Stimulated activated CD8-positive, alpha-beta memory T cell treated with anti-CD3 and anti-CD28 coated beads, Interleukin-12 subunit alpha, Interleukin-12 subunit beta, amount 100 ng/mL, for 24 hours (primary cell): Measurements from ENCODE around the gene SLC35D3.
"Not testable (repeated sequence)": the region's sequence is repeated elsewhere in the genome, so short reads cannot be mapped to it uniquely, and the experiment has no call there.

Experiments used
- DNase-seq: peaks from one replicate; pipeline ENCODE4 v3.0.0-alpha.2; 2020; ENCODE audit errors: extremely low read depth

SLC35D3 gene, protein sequence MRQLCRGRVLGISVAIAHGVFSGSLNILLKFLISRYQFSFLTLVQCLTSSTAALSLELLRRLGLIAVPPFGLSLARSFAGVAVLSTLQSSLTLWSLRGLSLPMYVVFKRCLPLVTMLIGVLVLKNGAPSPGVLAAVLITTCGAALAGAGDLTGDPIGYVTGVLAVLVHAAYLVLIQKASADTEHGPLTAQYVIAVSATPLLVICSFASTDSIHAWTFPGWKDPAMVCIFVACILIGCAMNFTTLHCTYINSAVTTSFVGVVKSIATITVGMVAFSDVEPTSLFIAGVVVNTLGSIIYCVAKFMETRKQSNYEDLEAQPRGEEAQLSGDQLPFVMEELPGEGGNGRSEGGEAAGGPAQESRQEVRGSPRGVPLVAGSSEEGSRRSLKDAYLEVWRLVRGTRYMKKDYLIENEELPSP

DNA sequence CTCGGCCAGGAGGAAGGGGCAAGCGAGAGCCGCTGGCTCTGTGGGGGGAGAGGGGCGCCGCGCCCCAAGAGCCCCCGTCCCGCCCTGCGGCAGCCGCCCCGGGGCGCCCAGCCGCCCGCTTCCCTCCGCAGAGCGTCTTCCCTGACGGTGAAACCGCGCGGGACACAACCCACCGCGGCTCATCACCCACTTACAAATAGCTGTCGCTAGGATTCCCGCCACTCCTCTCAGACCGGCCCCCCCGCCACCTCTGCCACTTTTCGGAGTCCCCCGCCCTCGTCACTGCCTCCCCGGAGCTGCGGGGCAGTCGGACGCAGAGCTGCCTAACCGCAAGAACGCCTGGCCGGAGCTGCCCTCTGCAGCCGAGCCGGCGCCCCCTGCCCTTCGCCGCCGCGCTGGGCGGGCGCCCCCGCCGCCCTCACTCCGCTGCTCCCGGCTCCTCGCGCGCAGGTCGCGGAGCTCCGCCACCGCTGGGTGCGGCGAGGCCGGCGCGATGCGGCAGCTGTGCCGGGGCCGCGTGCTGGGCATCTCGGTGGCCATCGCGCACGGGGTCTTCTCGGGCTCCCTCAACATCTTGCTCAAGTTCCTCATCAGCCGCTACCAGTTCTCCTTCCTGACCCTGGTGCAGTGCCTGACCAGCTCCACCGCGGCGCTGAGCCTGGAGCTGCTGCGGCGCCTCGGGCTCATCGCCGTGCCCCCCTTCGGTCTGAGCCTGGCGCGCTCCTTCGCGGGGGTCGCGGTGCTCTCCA lies at the start of gene SLC35D3:
TSS of gene SLC35D3 (plus strand) at position 366 of the 749 bp plus-strand sequence. CDS start at position 494, 128 bp downstream.
- no peak for DNase-seq

DNA sequence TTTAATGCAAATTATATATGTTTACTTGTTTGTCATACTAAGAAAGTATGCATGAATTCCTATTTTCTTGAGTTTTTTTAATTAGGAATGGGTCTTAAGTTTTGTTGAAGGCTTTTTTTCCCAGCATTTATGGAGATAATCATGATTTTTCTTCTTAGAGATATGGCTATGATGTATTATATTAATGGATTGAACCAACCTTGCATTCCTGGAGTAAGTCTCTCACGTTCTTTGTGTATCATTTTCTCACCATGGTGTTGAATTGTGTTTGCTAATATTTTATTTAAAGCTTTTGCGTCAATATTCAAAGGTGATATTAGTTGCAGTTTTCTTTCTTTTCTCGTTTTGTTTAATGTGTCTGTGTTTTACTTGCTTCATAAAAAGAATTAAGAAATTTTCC lies 48.4 kb upstream of the SLC35D3 start:
- DNase-seq = no peak

DNA sequence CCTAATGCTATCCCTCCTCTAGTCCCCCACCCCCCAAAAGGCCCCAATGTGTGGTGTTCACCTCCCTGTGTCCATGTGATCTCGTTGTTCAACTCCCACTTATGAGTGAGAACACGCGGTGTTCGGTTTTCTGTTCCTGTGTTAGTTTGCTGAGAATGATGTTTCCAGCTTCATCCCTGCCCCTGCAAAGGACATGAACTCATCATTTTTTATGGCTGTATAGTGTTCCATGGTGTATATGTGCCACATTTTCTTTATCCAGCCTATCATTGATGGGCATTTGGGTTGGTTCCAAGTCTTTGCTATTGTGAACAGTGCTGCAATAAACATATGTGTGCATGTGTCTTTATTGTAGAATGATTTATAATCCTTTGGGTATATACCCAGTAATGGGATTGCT lies 45.6 kb upstream of the SLC35D3 start:
- DNase-seq = not testable (repeated sequence)

DNA sequence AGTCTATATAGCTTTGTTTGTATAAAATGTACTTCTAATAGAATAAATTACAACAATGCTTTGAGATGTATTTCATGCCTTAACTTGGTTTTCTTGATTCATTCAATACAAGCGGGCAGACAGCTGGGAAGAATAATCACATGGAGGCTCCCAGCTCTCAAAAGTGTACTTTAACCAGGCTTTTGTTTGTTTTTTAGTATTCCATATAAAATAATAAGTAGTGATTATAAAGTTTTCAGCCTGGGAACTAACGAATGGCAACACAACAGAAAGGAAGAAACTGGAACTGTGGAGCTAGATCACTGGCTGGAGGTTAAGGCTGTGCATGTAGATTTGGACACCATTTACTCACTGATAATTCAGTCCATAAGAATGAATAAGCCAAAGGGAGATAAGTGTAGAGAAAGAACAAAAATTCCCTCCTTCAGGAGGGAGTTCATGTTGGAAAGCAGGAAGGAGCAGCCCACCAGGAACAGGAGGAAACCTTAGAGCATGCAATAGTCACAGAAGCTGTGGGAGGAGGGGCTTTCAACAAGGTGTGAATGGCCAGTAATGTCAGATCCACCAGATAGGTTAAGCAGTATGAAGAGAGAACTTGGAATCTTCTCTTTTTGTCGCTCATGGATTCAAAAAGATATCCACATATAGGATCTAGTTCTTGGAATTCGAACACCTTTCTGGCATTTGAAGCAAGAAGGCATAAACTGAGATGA lies 41.2 kb upstream of the SLC35D3 start:
- DNase-seq = no peak

DNA sequence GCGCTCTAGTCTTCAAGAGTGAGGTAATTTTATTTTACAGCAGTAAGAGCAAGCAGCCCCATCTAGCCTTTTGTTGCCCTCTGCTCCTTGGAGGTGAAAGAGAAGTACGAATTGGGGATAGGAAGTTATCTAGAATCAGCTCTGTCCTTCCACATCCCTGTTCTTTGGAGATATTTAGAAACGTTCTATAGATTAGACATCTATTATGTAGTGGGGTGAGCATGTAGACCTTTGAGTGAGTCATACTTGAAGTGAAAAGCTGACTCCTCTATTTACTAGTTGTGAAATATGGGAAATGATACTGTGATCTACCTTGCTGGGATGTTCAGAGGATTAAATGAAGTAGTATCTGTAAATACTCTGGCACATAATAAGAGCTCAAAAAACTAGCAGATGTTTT lies 36.0 kb upstream of the SLC35D3 start:
- no peak for DNase-seq

DNA sequence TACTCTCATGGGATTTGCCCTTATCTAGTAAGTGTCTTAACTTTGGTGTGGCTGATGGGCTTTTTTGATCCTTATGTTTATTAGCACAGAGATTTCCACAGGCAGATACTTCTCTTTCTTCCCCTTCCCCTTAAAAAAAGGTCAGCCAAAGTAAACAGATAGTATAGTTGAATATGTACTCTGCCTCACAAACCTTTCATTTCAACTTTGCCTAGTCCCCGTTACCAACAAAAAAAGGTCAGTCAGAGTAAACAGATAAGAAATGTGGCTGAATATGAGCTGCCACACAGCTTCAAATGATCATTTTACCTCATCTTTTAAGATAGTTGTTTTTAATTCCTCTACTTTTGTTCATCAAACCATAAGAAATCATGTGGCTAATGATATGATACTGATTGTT lies 34.1 kb upstream of the SLC35D3 start:
- DNase-seq = no peak

DNA sequence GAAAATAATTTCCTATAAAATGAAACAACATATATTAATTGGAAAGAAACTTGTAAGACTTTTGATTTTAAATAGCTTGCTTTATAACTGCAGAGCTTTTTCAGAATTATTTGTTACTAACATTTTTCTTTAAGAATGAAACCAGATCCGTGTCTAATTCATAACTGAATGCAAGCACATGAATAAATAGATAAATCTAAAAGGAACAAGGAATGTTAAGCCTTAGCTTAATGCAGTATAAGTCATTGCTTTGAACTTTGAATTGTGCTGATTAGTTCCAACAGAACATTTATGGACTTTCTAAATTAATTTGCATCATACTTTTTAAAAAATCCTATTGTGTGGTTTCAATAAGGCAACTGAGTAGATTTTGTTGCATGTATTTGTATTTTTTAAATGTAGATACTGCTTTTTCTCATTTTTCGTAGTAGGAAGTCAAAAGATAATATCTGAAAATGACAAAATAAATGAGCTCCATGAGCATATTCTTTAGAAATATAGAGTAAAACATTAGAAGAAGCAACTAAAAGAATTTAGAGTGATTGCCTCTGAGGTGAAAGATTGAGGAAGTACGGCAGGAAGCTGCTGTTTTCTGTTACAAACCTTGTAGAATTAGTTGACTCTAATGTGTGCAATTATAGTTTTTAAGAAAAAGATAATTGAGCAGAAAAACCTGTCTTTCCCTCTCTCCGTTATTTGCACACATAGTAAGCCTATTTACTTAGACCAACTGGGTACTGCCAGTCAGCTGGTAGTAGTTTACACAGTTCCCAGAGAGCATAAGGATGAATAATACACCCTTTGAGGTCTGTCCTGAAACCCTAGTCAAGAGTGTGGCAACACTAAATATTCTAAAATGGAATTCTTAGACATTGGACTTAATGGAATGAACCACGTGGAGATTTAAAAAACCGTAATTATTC lies 32.6 kb upstream of the SLC35D3 start:
- DNase-seq = no peak

DNA sequence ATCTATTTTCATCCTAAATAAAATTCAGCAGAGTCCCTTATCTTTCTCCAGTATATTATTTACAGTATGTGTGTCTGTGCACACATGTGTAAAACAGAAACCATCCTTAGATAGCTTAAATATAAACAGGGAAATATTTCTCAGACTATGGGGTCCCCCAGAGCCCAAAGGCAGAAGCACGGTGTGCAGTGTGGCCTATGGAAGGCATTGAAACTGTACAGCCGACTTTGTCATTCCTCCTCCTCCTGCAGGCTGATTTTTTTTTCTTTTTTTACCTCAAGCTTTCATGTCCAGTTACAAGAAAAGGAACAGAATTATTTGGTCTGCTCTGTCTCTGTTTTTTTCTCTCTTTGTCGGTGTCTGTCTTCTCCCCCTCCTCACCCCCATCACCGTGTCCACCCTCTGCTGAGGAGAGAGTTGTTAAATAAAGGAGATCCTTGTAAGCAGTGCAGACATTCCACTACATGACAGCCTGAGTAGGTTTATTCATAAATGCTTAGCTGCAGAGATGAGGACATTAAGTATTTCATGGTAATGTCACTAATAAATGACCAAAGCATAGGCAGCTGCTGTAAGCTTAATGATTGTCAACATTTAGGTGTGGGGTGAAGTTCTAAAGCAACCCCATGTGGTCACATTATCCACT lies 31.8 kb upstream of the SLC35D3 start:
- no peak for DNase-seq

DNA sequence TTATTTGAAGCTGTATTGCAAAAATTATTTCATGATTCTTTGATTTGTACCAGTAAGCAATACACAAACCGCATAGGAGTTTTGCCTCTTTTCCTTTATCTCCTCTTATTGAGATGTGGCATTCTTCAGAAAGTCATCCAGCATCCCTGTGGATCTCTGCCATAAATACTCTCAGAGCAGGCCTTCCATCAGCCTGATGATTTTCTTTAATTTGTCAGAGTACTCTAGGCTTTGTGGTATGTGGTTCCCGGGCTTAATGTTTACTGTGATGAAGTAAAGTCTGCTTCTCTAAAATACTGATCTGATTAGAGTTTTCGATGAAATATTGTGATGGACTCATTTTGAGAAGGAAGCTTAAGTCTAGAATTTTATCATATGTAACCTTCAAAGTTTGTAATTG lies 31.1 kb upstream of the SLC35D3 start:
- DNase-seq = no peak

DNA sequence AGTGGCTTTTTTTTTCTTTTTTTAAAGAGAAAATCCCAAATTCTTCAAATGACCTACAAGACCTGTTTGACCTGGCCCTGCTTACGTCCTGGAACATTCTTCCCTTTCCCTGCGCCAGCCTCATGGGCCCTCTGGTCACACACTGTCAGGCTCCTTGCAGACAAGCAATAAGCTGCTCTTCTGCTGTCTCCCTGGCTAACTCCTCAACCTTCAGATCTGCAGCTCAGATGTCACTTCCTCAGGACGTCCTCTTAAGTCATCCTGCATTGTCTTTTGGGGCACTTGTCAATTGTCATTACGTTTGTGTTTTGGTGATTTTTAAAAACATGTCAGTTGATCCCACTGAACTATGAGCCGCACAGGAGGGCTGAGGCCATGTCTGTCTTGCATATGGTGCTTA lies 28.9 kb upstream of the SLC35D3 start:
- DNase-seq = no peak

DNA sequence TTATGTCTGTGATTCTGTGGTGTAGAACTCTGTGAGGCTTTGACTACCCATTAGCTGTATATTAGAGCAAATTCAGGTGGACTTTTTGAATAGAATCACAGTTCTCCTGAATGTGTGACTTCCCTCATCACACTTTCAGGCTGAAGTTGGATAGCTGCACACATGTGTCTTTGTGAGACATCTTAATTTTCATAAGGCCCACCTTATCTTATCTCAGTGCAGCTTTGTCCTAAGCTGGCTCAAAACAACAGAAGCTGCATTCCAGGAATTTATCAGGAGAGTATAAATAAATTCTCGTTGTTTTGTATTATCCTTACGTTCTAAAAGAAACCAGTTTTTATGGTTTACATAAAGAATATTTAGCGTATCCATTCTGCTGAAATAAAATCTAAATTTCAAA lies 26.2 kb upstream of the SLC35D3 start:
- DNase-seq = no peak

DNA sequence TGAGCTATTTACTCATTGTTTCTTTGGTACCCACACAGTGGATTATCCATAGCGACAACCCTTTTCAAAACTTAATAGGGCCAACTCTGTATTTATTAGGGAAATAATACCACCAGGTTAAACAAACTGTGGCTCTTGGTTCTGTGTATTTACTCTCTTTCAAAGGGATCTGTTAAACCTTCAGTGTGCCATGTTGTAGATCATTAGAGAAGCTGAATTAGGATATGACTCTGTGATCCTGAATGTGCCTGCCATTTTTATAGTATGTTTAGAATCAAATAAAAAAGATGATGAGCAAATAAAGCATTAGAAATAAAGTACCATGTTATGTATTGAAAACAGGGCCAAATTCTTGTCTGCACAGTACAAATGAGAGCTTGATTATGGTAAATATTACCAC lies 25.0 kb upstream of the SLC35D3 start:
- DNase-seq = no peak

DNA sequence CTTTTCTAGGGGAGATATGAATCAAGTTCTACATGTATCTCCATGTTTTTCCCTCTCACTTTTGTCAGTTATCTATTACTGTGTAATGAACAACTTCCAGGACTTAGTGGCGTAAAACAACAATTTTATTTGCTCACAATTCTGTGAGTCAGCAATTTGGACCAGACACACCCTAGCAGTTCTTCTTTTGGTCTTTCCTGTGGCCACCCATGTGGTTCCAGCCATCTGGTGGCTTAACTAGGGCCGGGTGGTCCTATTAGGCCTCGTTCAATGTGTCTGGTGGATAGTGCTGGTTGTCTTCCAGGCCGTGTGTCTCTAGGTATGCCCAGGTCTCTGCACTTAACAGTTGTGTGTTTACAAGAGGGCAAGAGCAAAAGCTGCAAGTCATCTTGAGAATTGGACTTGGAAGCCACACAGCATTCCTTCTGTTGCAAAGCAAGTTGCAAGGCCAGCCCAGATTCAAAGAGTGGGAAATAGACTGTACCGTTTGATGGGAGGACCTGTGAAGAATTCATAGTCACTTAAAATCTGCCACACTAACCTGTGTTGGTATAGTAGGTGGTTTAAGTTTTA lies 20.8 kb upstream of the SLC35D3 start:
- DNase-seq = no peak

DNA sequence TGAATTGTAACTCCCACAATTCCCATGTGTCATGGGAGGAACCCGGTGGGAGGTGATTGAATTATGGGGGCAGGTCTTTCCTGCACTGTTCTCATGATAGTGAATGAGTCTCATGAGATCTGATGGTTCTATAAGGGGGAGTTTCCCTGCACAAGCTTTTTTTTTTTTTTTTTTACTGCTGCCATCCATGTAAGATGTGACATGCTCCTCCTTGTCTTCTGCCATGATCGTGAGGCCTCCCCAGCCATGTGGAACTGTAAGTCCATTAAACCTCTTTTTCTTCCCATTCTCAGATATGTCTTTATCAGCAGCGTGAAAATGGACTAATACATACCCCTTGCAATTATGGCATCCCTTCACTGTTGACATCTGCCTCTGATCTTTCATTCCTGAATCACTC lies 17.6 kb upstream of the SLC35D3 start:
- DNase-seq = not testable (repeated sequence)

DNA sequence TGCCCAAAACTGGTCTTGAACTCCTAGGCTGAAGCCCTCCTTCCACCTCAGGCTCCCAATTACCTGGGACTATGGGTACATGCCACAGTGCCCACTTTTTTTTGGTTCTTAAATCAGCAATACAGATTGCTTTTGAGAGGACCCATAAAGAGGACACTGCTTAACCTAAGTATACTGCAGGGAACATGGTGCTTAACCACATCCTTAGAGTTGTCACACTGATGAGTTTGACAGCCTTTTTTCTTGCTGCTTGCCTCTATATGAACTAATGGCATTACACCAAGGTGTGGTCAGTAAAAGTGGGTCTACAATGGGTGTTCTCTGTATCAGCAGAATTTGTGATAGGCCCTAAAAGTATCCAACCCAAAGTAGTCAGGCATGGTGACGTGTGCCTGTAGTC lies 7.2 kb upstream of the SLC35D3 start:
- no peak for DNase-seq

DNA sequence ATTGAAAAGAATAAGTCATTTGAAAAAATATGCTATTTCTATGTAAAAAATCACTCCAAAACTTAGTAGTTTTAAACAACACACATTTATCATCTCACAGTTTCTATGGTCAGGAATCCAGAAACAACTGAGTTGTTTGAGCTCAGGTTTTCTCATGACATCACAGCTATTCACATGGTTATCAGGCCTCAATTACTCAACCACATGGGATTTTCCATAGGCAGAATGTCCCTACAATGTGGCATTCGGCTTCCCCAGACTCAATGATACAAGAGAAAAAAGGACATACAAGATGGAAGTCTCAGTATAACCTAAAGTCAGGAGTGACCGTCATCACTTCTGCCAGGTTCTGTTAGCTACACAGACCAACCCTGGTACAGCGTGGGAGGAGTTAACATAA lies 3.4 kb upstream of the SLC35D3 start:
- DNase-seq = no peak

DNA sequence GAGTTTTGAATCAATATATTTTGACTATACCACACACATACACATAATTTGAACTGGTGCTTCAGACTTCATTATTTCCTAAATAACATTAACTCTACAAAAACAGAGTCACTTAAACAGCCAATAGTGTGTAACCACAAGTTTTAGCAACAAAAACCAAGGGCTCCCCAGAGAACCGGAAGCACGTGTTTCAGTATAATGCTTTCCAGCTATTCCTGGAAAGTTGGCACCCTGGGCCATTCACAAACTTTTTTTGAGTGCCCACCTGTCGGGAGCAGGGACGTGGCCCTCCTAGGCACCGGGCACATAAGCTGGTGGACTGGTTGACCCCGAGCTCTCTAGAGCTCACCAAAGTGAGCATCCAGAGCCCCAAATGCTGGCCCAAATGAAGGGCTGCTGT lies 1.9 kb upstream of the SLC35D3 start:
- DNase-seq = no peak

DNA sequence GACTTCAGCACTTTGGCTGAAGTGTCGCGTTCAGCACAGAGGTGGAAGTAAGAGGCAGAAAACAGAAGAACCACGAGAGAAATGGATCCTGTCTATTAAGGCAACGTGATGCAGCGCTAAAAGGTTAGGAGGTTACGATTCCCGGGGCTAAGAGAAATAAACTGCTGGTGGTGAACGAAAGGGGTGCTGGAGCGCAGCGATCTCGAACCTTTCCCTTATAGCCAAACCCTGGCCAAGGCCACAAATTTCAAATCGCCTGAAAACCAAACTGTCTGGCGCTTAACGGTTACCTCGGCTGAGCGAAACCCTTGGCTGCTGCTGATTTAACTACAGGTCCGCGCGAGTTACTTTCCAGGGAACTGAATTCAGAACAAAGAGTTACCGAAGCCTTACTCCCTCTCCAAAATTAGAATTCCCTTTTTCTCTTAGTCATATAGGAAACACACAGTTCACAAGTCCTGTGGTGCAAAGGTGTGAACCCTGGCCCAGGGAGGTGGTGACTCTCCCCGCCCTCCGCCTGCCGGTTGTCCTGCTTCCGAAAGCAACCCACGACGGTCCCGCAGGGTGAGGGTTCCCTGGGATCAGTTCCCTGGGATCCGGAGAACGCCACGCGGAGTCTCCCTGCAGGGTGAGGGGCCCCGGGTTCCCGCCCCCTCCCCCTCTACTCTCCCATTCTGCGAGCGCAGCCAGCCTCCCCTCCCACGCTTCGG lies 1.3 kb upstream of the SLC35D3 start:
- DNase-seq = no peak

DNA sequence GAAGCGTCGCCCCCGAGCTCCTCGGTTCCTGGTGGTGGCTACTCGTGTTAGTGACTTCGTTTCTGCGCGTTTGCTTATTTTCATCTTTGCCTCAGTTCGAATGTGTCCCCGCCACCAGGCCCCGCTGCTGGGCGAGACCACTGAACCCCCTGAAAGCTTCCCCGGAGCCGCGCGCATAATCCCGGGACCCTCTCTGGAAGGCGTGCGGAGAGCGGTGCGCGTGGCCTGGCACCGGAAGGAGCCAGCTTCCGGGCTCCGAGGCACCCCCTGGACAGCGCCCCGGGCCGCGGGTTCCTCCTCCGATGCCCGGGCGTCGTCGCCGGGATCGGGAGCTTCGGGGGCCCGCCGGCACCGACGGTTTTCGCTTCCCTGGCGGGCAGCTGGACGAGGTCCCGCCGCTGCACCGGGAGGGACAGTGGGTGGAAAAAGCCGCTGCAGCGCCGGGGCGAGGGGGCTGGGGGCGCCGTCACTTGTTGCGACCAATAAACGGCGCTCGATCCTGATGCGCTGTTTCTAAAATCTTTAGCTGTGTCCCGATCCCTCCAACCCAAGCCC lies 643 bp upstream of the SLC35D3 start:
- DNase-seq = no peak

DNA sequence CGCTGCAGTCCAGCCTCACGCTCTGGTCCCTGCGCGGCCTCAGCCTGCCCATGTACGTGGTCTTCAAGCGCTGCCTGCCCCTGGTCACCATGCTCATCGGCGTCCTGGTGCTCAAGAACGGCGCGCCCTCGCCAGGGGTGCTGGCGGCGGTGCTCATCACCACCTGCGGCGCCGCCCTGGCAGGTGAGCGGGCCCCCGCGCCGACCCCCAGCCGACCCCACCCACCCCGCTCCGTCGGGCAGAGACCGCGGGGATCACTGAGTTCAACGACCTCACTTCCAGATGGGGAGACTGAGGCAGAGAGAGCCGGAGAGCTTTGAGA lies 545 bp downstream of the SLC35D3 start:
- no peak for DNase-seq
